OCI-LY7 (cell line): Measurements from ENCODE around the gene BTBD9. TPM values are rescaled to one million over a fixed set of nuclear protein-coding genes. Genes with fewer than 3 reads are reported as not detected.

Source experiments
- BruUV-seq: library from RNA; stranded (reverse); fragments of 400-500 nt; replicated peaks from 2 replicates; lab custom pipeline; 2021; lab: Mats Ljungman, UMichigan
- CTCF ChIA-PET: fragments of 300-600 bp; sonication (Branson Sonifier 250); formaldehyde crosslinking; loops from one replicate; lab custom pipeline; 2022; ENCODE audit warnings: antibody characterized with exemption; ENCODE audit not compliant: unreplicated experiment; lab: Charles Lee
- POLR2A ChIA-PET: fragments of 300-600 bp; sonication (Branson Sonifier 250); formaldehyde crosslinking; loops from one replicate; lab custom pipeline; 2022; ENCODE audit warnings: antibody characterized with exemption; lab: Charles Lee
- DNase-seq: peaks from one replicate; pipeline ENCODE4 v3.0.0-alpha.2; 2015; ENCODE audit warnings: low spot score
- H2AFZ ChIP-seq: fragments of 200-600 bp; sonication (generic), shearing (Covaris generic); 2 replicates; pipeline ENCODE4 v1.6.1; 2014; ENCODE audit warnings: mild to moderate bottlenecking, antibody characterized with exemption, low read length, moderate library complexity
- H3K27ac ChIP-seq: fragments of 200-600 bp; sonication (generic); 2 replicates; pipeline ENCODE4 v1.5.1; 2014; ENCODE audit warnings: mixed run types, low read depth, mild to moderate bottlenecking, moderate library complexity, low read length, inconsistent platforms; ENCODE audit not compliant: poor library complexity, severe bottlenecking
- H3K36me3 ChIP-seq: fragments of 200-600 bp; sonication (generic); 2 replicates; pipeline ENCODE4 v1.6.1; 2014; ENCODE audit warnings: mild to moderate bottlenecking, antibody characterized with exemption, low read length, moderate library complexity, mixed read lengths; ENCODE audit not compliant: insufficient read depth
- H3K4me1 ChIP-seq: fragments of 200-600 bp; sonication (generic); 2 replicates; pipeline ENCODE4 v1.5.1; 2014; ENCODE audit warnings: mild to moderate bottlenecking, low read length; ENCODE audit not compliant: insufficient read depth, poor library complexity, severe bottlenecking
- H3K4me2 ChIP-seq: fragments of 200-600 bp; sonication (generic); 2 replicates; pipeline ENCODE4 v1.6.1; 2014; ENCODE audit warnings: mild to moderate bottlenecking, low read length
- H3K4me3 ChIP-seq: fragments of 200-600 bp; sonication (generic); 2 replicates; pipeline ENCODE4 v1.5.1; 2014; ENCODE audit warnings: mild to moderate bottlenecking, low read depth, low read length; ENCODE audit not compliant: poor library complexity, severe bottlenecking
- H3K79me2 ChIP-seq: fragments of 200-600 bp; sonication (generic); 2 replicates; pipeline ENCODE4 v1.6.1; 2016; ENCODE audit warnings: low read depth, mild to moderate bottlenecking, low read length, moderate library complexity, mixed read lengths; ENCODE audit not compliant: insufficient read depth
- H3K9me2 ChIP-seq: fragments of 200-600 bp; sonication (generic); 2 replicates; pipeline ENCODE4 v1.6.1; 2016; ENCODE audit warnings: mild to moderate bottlenecking, low read length, mixed read lengths; ENCODE audit not compliant: insufficient read depth
- H3K9me3 ChIP-seq: fragments of 200-600 bp; sonication (generic); 2 replicates; pipeline ENCODE4 v1.6.1; 2014; ENCODE audit warnings: mild to moderate bottlenecking, mixed run types, low read length, mixed read lengths
- H4K20me1 ChIP-seq: fragments of 200-600 bp; sonication (generic); 2 replicates; pipeline ENCODE4 v1.6.1; 2014; ENCODE audit warnings: mild to moderate bottlenecking, antibody characterized with exemption, low read length, moderate library complexity, mixed read lengths; ENCODE audit not compliant: insufficient read depth
- CTCF ChIP-seq: fragments of 200-600 bp; sonication (generic); conservative IDR thresholded peaks from 2 replicates; pipeline ENCODE4 v1.5.1; 2014; ENCODE audit warnings: mild to moderate bottlenecking, antibody characterized with exemption, low read length, moderate library complexity, mixed read lengths
- EZH2phosphoT487 ChIP-seq: fragments of 200-600 bp; sonication (generic); IDR thresholded peaks from 2 replicates; pipeline ENCODE4 v1.6.1; 2018; ENCODE audit warnings: low read depth, borderline replicate concordance, mild to moderate bottlenecking, mixed run types, antibody characterized with exemption, low read length, moderate library complexity, mixed read lengths
- intact Hi-C: fragments of 100-400 bp; cut with micrococcal nuclease; formaldehyde crosslinking; loops from one replicate; pipeline ENCODE4 v1.10.0; 2022; ENCODE audit not compliant: unreplicated experiment
- total RNA-seq, 2 experiments: library from RNA; depleted of rRNA in 1 of 2; stranded (reverse); fragments of >200 nt in 1 of 2; shearing (Covaris generic) in 1 of 2; gene quantifications; 2 replicates each; pipeline ENCODE4 v1.2.3, GENCODE V29; 2014 to 2022

The BTBD9 gene
- total RNA-seq, 2 experiments from 2014 or later: 5.9 to 7.3 TPM

- Histone ChIP-seq H3K79me2 (no peaks in the 10 kb centered on the region), H3K4me1 (no peaks in the 10 kb centered on the region), H3K4me2 (no peak overlapping the region), H3K36me3 (no peaks in the 10 kb centered on the region), H3K27ac (no peak overlapping the region), H3K9me2 (no peaks in the 10 kb centered on the region), H3K4me3 (no peak overlapping the region), H4K20me1 (no peaks in the 10 kb centered on the region), H3K9me3 (no peaks in the 10 kb centered on the region), H2AFZ (no peak overlapping the region)
- intact Hi-C loops: no loop called here
- no TSS peak for BruUV-seq
- CTCF ChIA-PET: no interaction called here
- TF ChIP-seq EZH2phosphoT487 (no peak), CTCF (no peak)
- DNase-seq: no peak
- POLR2A ChIA-PET: no interaction called here
Observed at GRCh38 chr6:38346291-38347079, 293.2 kb downstream of the BTBD9 start.

DNA sequence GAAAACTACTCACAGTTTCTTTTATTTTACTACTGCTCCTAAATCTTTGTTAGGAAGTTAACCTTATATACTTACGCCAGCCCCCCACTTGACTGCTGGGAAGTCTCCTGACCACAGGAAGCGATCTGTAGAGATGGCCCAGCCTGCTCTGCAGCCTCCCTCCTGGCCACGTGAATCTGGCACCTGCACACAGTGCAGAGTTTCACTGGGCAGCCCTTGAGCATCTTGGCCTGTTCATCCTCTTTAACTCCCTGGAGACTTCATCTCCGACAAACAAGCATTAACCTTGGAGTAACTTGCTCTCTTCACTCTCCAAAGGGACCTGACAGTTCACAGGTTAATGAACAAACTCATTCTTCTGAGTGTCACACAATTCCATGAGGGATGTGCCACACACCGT lies 294.1 kb downstream of the BTBD9 start:
- H3K4me1 ChIP-seq: no peaks in the 10 kb centered on the region
- H3K4me3 ChIP-seq: no peak overlapping the region
- H4K20me1 ChIP-seq: no peaks in the 10 kb centered on the region
- no peaks in the 10 kb centered on the region for H3K9me3 ChIP-seq
- ChIA-PET CTCF (no interaction called here), POLR2A (no interaction called here)
- no peak overlapping the region for H2AFZ ChIP-seq
- no peaks in the 10 kb centered on the region for H3K36me3 ChIP-seq
- intact Hi-C loops: no loop called here
- H3K4me2 ChIP-seq: no peak overlapping the region
- TF ChIP-seq CTCF (no peak), EZH2phosphoT487 (no peak)
- no peaks in the 10 kb centered on the region for H3K9me2 ChIP-seq
- H3K27ac ChIP-seq: no peak overlapping the region
- no peaks in the 10 kb centered on the region for H3K79me2 ChIP-seq
- DNase-seq: no peak
- no TSS peak for BruUV-seq

GRCh38 chr6:38341496-38341895 lies 298.2 kb downstream of the BTBD9 start:
- Histone ChIP-seq H3K9me2 (no peaks in the 10 kb centered on the region), H3K4me1 (no peaks in the 10 kb centered on the region), H3K79me2 (no peaks in the 10 kb centered on the region), H3K36me3 (no peaks in the 10 kb centered on the region), H3K27ac (no peak overlapping the region), H3K4me2 (no peak overlapping the region), H3K4me3 (no peak overlapping the region), H4K20me1 (no peaks in the 10 kb centered on the region), H2AFZ (no peak overlapping the region), H3K9me3 (no peaks in the 10 kb centered on the region)
- ChIA-PET POLR2A (interaction anchor here (0.9 kb wide), 1 partner anchor 11 kb away, joined by 4 read pairs; no protein-coding TSS in a partner anchor), CTCF (no interaction called here)
- no TSS peak for BruUV-seq
- no peak for DNase-seq
- intact Hi-C loops: no loop called here
- TF ChIP-seq EZH2phosphoT487 (no peak), CTCF (no peak)
